IMR-90 (cell line): ENCODE data around the gene HOXA3.

Experiments
- CEBPB ChIP-seq: IDR thresholded peaks from 2 replicates; pipeline ENCODE4 v1.6.1; 2012; ENCODE audit warnings: low read depth, low read length, improper control_type of control experiment
- CHD1 ChIP-seq: IDR thresholded peaks from 2 replicates; pipeline ENCODE4 v1.6.1; 2012; ENCODE audit warnings: low read depth, low read length, improper control_type of control experiment
- MAFK ChIP-seq: IDR thresholded peaks from 2 replicates; pipeline ENCODE4 v1.6.1; 2012; ENCODE audit warnings: low read depth, low read length, improper control_type of control experiment
- MXI1 ChIP-seq: IDR thresholded peaks from 2 replicates; pipeline ENCODE4 v1.6.1; 2012; ENCODE audit warnings: low read depth, mild to moderate bottlenecking, low read length, moderate library complexity, borderline replicate concordance
- POLR2A ChIP-seq: IDR thresholded peaks from 2 replicates; pipeline ENCODE4 v1.6.1; 2012; ENCODE audit warnings: mild to moderate bottlenecking, low read depth, low read length
- RAD21 ChIP-seq: IDR thresholded peaks from 2 replicates; pipeline ENCODE4 v1.6.1; 2012; ENCODE audit warnings: low read length, improper control_type of control experiment
- RCOR1 ChIP-seq: IDR thresholded peaks from 2 replicates; pipeline ENCODE4 v1.6.1; 2012; ENCODE audit warnings: mild to moderate bottlenecking, low read length, improper control_type of control experiment; ENCODE audit not compliant: insufficient replicate concordance
- SMC3 ChIP-seq: fragments of 150-350 bp; IDR thresholded peaks from 2 replicates; pipeline ENCODE4 v1.6.1; 2016; ENCODE audit warnings: low read depth, mild to moderate bottlenecking, antibody characterized with exemption, low read length, moderate library complexity
- TF ChIP-seq, protein P1 (sequence below): conservative IDR thresholded peaks from 2 replicates; pipeline ENCODE4 v1.5.1; 2012; ENCODE audit warnings: mild to moderate bottlenecking, low read depth, low read length, improper control_type of control experiment
- TF ChIP-seq, protein P2 (sequence below): fragments of 150-350 bp; IDR thresholded peaks from 2 replicates; pipeline ENCODE4 v1.6.1; 2016; ENCODE audit warnings: low read depth, mild to moderate bottlenecking, low read length, moderate library complexity, borderline replicate concordance

DNA sequence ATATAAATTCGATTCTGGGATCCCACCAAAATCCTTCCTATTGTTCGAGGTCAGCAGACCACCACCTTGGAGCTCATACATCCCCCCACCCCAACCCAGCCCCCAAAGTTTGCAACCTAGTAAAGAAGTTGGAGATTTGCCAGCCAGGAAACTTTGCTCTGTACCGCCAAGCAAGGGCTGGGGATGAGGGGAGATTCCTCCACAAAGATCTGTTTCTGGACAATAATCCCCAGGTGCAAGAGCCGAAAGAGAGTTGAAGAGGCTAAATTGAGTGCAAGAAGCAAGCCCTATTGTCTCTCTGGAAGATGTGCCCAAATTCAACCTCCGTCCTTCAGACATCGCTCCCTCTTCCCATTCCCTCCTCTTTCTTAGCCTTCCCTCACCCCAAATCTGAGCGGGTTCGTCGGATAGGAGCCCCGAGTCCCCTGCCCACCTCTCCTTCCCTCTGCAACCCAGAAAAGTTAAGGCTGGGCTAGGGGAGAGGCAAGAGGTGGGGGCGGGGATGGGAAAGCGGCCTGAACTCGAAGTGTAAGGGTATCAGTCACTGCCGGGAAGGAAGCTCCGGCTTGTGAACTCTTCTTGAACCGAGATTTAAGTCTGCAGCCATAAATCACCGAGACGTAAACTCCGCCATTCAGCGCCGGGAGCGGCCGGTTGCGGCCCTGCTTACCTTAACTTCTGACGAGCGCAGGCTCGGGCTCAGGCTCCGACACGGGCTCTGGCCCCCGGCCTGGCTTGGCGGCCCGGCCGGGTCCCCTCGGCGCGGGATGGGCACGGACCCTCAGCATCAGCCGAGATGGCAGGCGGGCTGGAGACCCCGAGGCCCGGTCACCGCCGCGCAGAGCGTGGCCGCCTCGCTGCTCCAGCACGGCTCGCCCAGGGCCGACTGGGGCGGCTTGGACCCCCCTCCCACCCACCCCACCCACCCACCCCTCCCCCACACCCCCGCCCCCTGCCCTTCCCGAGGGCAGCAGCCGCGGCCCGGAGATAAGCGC is 39.1 kb downstream of the HOXA3 start:
- TF ChIP-seq MAFK = no peak
- TF ChIP-seq, protein P1, sequence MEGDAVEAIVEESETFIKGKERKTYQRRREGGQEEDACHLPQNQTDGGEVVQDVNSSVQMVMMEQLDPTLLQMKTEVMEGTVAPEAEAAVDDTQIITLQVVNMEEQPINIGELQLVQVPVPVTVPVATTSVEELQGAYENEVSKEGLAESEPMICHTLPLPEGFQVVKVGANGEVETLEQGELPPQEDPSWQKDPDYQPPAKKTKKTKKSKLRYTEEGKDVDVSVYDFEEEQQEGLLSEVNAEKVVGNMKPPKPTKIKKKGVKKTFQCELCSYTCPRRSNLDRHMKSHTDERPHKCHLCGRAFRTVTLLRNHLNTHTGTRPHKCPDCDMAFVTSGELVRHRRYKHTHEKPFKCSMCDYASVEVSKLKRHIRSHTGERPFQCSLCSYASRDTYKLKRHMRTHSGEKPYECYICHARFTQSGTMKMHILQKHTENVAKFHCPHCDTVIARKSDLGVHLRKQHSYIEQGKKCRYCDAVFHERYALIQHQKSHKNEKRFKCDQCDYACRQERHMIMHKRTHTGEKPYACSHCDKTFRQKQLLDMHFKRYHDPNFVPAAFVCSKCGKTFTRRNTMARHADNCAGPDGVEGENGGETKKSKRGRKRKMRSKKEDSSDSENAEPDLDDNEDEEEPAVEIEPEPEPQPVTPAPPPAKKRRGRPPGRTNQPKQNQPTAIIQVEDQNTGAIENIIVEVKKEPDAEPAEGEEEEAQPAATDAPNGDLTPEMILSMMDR = no peak
- TF ChIP-seq POLR2A = peak; percentile 77; the same call in 1 of the 2 replicates
- TF ChIP-seq CHD1 = no peak
- TF ChIP-seq CEBPB = no peak
- no peak for TF ChIP-seq SMC3
- TF ChIP-seq RAD21 = no peak
- TF ChIP-seq RCOR1 = no peak
- no peak for TF ChIP-seq MXI1
- TF ChIP-seq, protein P2, sequence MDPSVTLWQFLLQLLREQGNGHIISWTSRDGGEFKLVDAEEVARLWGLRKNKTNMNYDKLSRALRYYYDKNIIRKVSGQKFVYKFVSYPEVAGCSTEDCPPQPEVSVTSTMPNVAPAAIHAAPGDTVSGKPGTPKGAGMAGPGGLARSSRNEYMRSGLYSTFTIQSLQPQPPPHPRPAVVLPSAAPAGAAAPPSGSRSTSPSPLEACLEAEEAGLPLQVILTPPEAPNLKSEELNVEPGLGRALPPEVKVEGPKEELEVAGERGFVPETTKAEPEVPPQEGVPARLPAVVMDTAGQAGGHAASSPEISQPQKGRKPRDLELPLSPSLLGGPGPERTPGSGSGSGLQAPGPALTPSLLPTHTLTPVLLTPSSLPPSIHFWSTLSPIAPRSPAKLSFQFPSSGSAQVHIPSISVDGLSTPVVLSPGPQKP = no peak
